PFSK-1 (cell line): Measurements from ENCODE around the gene MTO1.

Experiments used
- POLR2AphosphoS5 ChIP-seq: IDR thresholded peaks from 2 replicates; pipeline ENCODE4 v1.6.1; 2012; ENCODE audit warnings: low read depth, mild to moderate bottlenecking, control low read depth, low read length, moderate library complexity
- SIN3A ChIP-seq: IDR thresholded peaks from 2 replicates; pipeline ENCODE4 v1.6.1; 2012; ENCODE audit warnings: mild to moderate bottlenecking, low read length, moderate library complexity, borderline replicate concordance; ENCODE audit not compliant: insufficient read depth
- TAF1 ChIP-seq: IDR thresholded peaks from 2 replicates; pipeline ENCODE4 v1.6.1; 2012; ENCODE audit warnings: low read length, control low read depth, borderline replicate concordance; ENCODE audit not compliant: insufficient read depth
- TF ChIP-seq, protein P1 (sequence below), 2 experiments: IDR thresholded peaks; 2 replicates each; pipeline versions ENCODE4 v1.6.1 to v1.8.0; 2011 to 2012; ENCODE audit warnings: low read depth in 2 of 2, low read length in 2 of 2, control low read depth in 1 of 2, inconsistent platforms in 1 of 2, mild to moderate bottlenecking in 1 of 2, moderate library complexity in 1 of 2; ENCODE audit not compliant: insufficient read depth in 1 of 2

DNA sequence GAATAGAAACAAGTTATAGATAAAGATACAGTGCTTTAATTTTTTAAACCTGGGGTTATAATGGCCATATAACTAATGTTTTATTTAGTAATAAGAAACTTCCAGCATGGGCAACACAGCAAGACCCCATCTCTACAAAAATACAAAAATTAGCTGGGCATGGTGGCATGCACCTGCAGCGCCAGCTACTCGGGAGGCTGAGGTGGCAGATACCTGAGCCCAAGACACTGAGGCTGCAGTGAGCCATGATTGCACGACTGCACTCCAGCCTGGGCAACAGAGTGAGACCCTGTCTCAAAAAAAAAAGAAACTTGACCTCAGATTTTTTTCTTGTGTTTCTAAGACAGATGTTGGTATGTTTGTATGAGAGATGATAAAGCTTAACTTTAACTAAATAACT lies 36.4 kb downstream of the MTO1 start:
- TF ChIP-seq POLR2AphosphoS5 (no peak), SIN3A (no peak), TAF1 (no peak)
- TF ChIP-seq, protein P1, sequence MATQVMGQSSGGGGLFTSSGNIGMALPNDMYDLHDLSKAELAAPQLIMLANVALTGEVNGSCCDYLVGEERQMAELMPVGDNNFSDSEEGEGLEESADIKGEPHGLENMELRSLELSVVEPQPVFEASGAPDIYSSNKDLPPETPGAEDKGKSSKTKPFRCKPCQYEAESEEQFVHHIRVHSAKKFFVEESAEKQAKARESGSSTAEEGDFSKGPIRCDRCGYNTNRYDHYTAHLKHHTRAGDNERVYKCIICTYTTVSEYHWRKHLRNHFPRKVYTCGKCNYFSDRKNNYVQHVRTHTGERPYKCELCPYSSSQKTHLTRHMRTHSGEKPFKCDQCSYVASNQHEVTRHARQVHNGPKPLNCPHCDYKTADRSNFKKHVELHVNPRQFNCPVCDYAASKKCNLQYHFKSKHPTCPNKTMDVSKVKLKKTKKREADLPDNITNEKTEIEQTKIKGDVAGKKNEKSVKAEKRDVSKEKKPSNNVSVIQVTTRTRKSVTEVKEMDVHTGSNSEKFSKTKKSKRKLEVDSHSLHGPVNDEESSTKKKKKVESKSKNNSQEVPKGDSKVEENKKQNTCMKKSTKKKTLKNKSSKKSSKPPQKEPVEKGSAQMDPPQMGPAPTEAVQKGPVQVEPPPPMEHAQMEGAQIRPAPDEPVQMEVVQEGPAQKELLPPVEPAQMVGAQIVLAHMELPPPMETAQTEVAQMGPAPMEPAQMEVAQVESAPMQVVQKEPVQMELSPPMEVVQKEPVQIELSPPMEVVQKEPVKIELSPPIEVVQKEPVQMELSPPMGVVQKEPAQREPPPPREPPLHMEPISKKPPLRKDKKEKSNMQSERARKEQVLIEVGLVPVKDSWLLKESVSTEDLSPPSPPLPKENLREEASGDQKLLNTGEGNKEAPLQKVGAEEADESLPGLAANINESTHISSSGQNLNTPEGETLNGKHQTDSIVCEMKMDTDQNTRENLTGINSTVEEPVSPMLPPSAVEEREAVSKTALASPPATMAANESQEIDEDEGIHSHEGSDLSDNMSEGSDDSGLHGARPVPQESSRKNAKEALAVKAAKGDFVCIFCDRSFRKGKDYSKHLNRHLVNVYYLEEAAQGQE (IDR thresholded peaks at IDR 0.05; ENCODE audit: insufficient read depth in 1 of 2, low read depth in 2 of 2, low read length in 2 of 2), result no peak
